Measurements from ENCODE around the gene NAA80. TPM values are rescaled to one million over a fixed set of nuclear protein-coding genes. Genes with fewer than 3 reads are reported as not detected.

The NAA80 gene
- total RNA-seq, 1 experiment from 2014 or later, result 5.3 TPM

- Histone ChIP-seq H3K4me1 (ENCODE audit: insufficient read depth, low read length, poor library complexity, severe bottlenecking) (no peaks in the 10 kb centered on the region), H3K27ac (ENCODE audit: low read depth, low read length, poor library complexity, severe bottlenecking) (no peak overlapping the region), H3K4me3 (ENCODE audit: low read depth, low read length, poor library complexity, severe bottlenecking) (no peak overlapping the region), H3K27me3 (replicated peaks; ENCODE audit: insufficient read depth, low read depth, low read length, poor library complexity) (no peaks in the 10 kb centered on the region), H3K36me3 (ENCODE audit: insufficient read depth, low read length, poor library complexity, severe bottlenecking) (peaks cover 15% of the 10 kb centered on the region), H3K9me3 (ENCODE audit: low read depth, low read length, poor library complexity, severe bottlenecking) (no peaks in the 10 kb centered on the region)
- POLR2A ChIA-PET (ENCODE audit: low non-redundant PET), result no interaction called here
- intact Hi-C loops (cut with micrococcal nuclease; ENCODE audit: unreplicated experiment), result no loop called here
- no peak for DNase-seq (ENCODE audit: low spot score)
- TF ChIP-seq CTCF (conservative IDR thresholded peaks at IDR 0.05; ENCODE audit: low read depth, low read length), result no peak
- TF ChIP-seq EZH2 (IDR thresholded peaks at IDR 0.05; ENCODE audit: borderline replicate concordance, low read depth, low read length, poor library complexity, severe bottlenecking), result no peak
- CTCF ChIA-PET, result no interaction called here
- no TSS peak for BruUV-seq (replicated peaks)
These were observed 44.0 kb downstream of the NAA80 start for GRCh38 chr3:50255251-50255615.

GRCh38 chr3:50254577-50255250 lies 44.5 kb downstream of the NAA80 start:
- no peak overlapping the region for H3K27ac ChIP-seq (ENCODE audit: low read depth, low read length, poor library complexity, severe bottlenecking)
- peaks cover 15% of the 10 kb centered on the region for H3K36me3 ChIP-seq (ENCODE audit: insufficient read depth, low read length, poor library complexity, severe bottlenecking)
- no peaks in the 10 kb centered on the region for H3K4me1 ChIP-seq (ENCODE audit: insufficient read depth, low read length, poor library complexity, severe bottlenecking)
- H3K27me3 ChIP-seq (replicated peaks; ENCODE audit: insufficient read depth, low read depth, low read length, poor library complexity), result no peaks in the 10 kb centered on the region
- ChIA-PET CTCF (no interaction called here), POLR2A (ENCODE audit: low non-redundant PET) (no interaction called here)
- H3K9me3 ChIP-seq (ENCODE audit: low read depth, low read length, poor library complexity, severe bottlenecking), result no peaks in the 10 kb centered on the region
- TF ChIP-seq CTCF (conservative IDR thresholded peaks at IDR 0.05; ENCODE audit: low read depth, low read length) (no peak), EZH2 (IDR thresholded peaks at IDR 0.05; ENCODE audit: borderline replicate concordance, low read depth, low read length, poor library complexity, severe bottlenecking) (no peak)
- DNase-seq (ENCODE audit: low spot score), result no peak
- no TSS peak for BruUV-seq (replicated peaks)
- intact Hi-C loops (cut with micrococcal nuclease; ENCODE audit: unreplicated experiment), result no loop called here
- H3K4me3 ChIP-seq (ENCODE audit: low read depth, low read length, poor library complexity, severe bottlenecking), result no peak overlapping the region

- Histone ChIP-seq H3K4me1 (ENCODE audit: insufficient read depth, low read length, poor library complexity, severe bottlenecking) (peaks cover 9% of the 10 kb centered on the region), H3K9me3 (ENCODE audit: low read depth, low read length, poor library complexity, severe bottlenecking) (no peaks in the 10 kb centered on the region), H3K27ac (ENCODE audit: low read depth, low read length, poor library complexity, severe bottlenecking) (no peak overlapping the region), H3K27me3 (replicated peaks; ENCODE audit: insufficient read depth, low read depth, low read length, poor library complexity) (no peaks in the 10 kb centered on the region), H3K4me3 (ENCODE audit: low read depth, low read length, poor library complexity, severe bottlenecking) (no peak overlapping the region), H3K36me3 (ENCODE audit: insufficient read depth, low read length, poor library complexity, severe bottlenecking) (peaks cover under 1% of the 10 kb centered on the region)
- intact Hi-C loops (cut with micrococcal nuclease; ENCODE audit: unreplicated experiment), result no loop called here
- TF ChIP-seq EZH2 (IDR thresholded peaks at IDR 0.05; ENCODE audit: borderline replicate concordance, low read depth, low read length, poor library complexity, severe bottlenecking) (no peak), CTCF (conservative IDR thresholded peaks at IDR 0.05; ENCODE audit: low read depth, low read length) (no peak)
- no TSS peak for BruUV-seq (replicated peaks)
- ChIA-PET CTCF (no interaction called here), POLR2A (ENCODE audit: low non-redundant PET) (no interaction called here)
- no peak for DNase-seq (ENCODE audit: low spot score)
These were observed 48.0 kb downstream of the NAA80 start for GRCh38 chr3:50251220-50251619.

All from A673 (cell line).